BJ (cell line): ENCODE results near the gene SPSB2. TPM values are rescaled to one million over a fixed set of nuclear protein-coding genes. Genes with fewer than 3 reads are reported as not detected.

ENCODE experiments used
- CTCF ChIA-PET: fragments of 350-600 bp; formaldehyde crosslinking; extraction: SDS; loops from one replicate; lab custom pipeline; 2021; ENCODE audit warnings: antibody characterized with exemption, inconsistent platforms; lab: Yijun Ruan, JAX
- POLR2A ChIA-PET: fragments of 300-600 bp; sonication (Branson Sonifier 250); formaldehyde crosslinking; extraction: SDS; loops from one replicate; lab custom pipeline; 2021; ENCODE audit warnings: antibody characterized with exemption; lab: Charles Lee
- DNase-seq: peaks from one replicate; pipeline ENCODE4 v3.0.0-alpha.2; 2011; ENCODE audit warnings: low read depth
- H3K27me3 ChIP-seq: 2 replicates; pipeline ENCODE4 v1.6.0; 2011; ENCODE audit warnings: low read length; ENCODE audit not compliant: control insufficient read depth, insufficient read depth
- H3K36me3 ChIP-seq: 2 replicates; pipeline ENCODE4 v1.5.1; 2011; ENCODE audit warnings: low read length; ENCODE audit not compliant: control insufficient read depth, insufficient read depth
- H3K4me3 ChIP-seq: 2 replicates; pipeline ENCODE4 v1.5.1; 2011; ENCODE audit warnings: low read depth, mild to moderate bottlenecking, control low read depth, low read length
- CTCF ChIP-seq: IDR thresholded peaks from 2 replicates; pipeline ENCODE4 v1.5.1; 2011; ENCODE audit warnings: low read depth, mild to moderate bottlenecking, control low read depth, inconsistent platforms, low read length, moderate library complexity; ENCODE audit not compliant: insufficient read depth
- polyA plus RNA-seq: library from polyadenylated mRNA; depleted of rRNA; stranded (reverse); fragments of >200 nt; gene quantifications from 2 replicates; pipeline ENCODE4 v1.2.3, GENCODE V29; 2011

Gene SPSB2
- polyA plus RNA-seq, 1 experiment: 7.3 TPM

- Histone ChIP-seq H3K4me3 (no peak overlapping the region), H3K27me3 (no peaks in the 10 kb centered on the region), H3K36me3 (peaks cover 47% of the 10 kb centered on the region)
- ChIA-PET CTCF (interaction anchor here (1.4 to 1.8 kb wide), 2 partner anchors 9 to 11 kb away, joined by 5 to 7 read pairs; partner anchors contain the start of genes SPSB2 and USP5), POLR2A (no interaction called here)
- DNase-seq: no peak
- no peak for TF ChIP-seq CTCF
Observed at GRCh38 chr12:6863033-6863432, 10.1 kb downstream of the SPSB2 start.

- CTCF ChIA-PET: interaction anchor here (1.1 to 3.5 kb wide), 3 partner anchors 7 to 11 kb away, joined by 3 to 15 read pairs (median 10); partner anchors contain the start of gene SPSB2
- H3K4me3 ChIP-seq: no peak overlapping the region
- peaks cover 53% of the 10 kb centered on the region for H3K36me3 ChIP-seq
- POLR2A ChIA-PET: no interaction called here
- no peak for TF ChIP-seq CTCF
- DNase-seq: no peak
- H3K27me3 ChIP-seq: no peaks in the 10 kb centered on the region
Observed at GRCh38 chr12:6861391-6861790, 11.7 kb downstream of the SPSB2 start.

- Histone ChIP-seq H3K27me3 (no peaks in the 10 kb centered on the region), H3K36me3 (peaks cover 56% of the 10 kb centered on the region), H3K4me3 (no peak overlapping the region)
- POLR2A ChIA-PET: no interaction called here
- no peak for DNase-seq
- no peak for TF ChIP-seq CTCF
- CTCF ChIA-PET: interaction anchor here (1.1 to 3.5 kb wide), 3 partner anchors 8 to 11 kb away, joined by 3 to 15 read pairs (median 10); partner anchors contain the start of gene SPSB2
Observed at GRCh38 chr12:6860942-6861341, 12.2 kb downstream of the SPSB2 start.

- no peak for DNase-seq
- ChIA-PET CTCF (interaction anchor here (1.1 to 3.5 kb wide), 4 partner anchors 9 to 107 kb away, joined by 4 to 15 read pairs (median 8); partner anchors contain the start of genes MLF2 and SPSB2), POLR2A (no interaction called here)
- Histone ChIP-seq H3K4me3 (no peak overlapping the region), H3K27me3 (no peaks in the 10 kb centered on the region), H3K36me3 (peaks cover 59% of the 10 kb centered on the region)
- no peak for TF ChIP-seq CTCF
Observed at GRCh38 chr12:6860116-6860515, 13.0 kb downstream of the SPSB2 start.

GRCh38 chr12:6858799-6859198 is 14.3 kb downstream of the SPSB2 start:
- ChIA-PET CTCF (interaction anchor here (1.9 to 3.5 kb wide), 3 partner anchors 10 to 106 kb away, joined by 5 to 15 read pairs (median 10); partner anchors contain the start of genes MLF2 and SPSB2), POLR2A (no interaction called here)
- Histone ChIP-seq H3K27me3 (no peaks in the 10 kb centered on the region), H3K4me3 (no peak overlapping the region), H3K36me3 (peaks cover 54% of the 10 kb centered on the region)
- no peak for TF ChIP-seq CTCF
- DNase-seq: no peak
